H7 (cell line): ENCODE measurements around the gene HOXB9. TPM values are rescaled to one million over a fixed set of nuclear protein-coding genes. Genes with fewer than 3 reads are reported as not detected.

ENCODE experiments used
- DNase-seq: peaks from one replicate; pipeline ENCODE4 v3.0.0; 2012
- H3K27me3 ChIP-seq: 2 replicates; pipeline ENCODE4 v1.6.0; 2011; ENCODE audit warnings: mild to moderate bottlenecking, low read length; ENCODE audit not compliant: control insufficient read depth, insufficient read depth
- H3K36me3 ChIP-seq: replicated peaks from 2 replicates; pipeline ENCODE4 v1.5.1; 2011; ENCODE audit warnings: low read length; ENCODE audit not compliant: control insufficient read depth, insufficient read depth
- H3K4me3 ChIP-seq: 2 replicates; pipeline ENCODE4 v1.5.1; 2011; ENCODE audit warnings: low read depth, mild to moderate bottlenecking, control low read depth, low read length, moderate library complexity; ENCODE audit not compliant: insufficient read depth
- total RNA-seq: library from RNA; depleted of rRNA; stranded (reverse); fragments of >200 nt; shearing (Covaris generic); gene quantifications from 2 replicates; pipeline ENCODE4 v1.2.3, GENCODE V29; 2014

Gene HOXB9
- total RNA-seq, 1 experiment from 2014 or later = not detected

- no peak for DNase-seq
- peaks cover 99% of the 10 kb centered on the region for H3K27me3 ChIP-seq
- H3K4me3 ChIP-seq = no peak overlapping the region
- H3K36me3 ChIP-seq = no peaks in the 10 kb centered on the region
These were observed 4.5 kb downstream of the HOXB9 start for GRCh38 chr17:48621410-48622392.

GRCh38 chr17:48620461-48621139 lies 5.6 kb downstream of the HOXB9 start:
- peaks cover 99% of the 10 kb centered on the region for H3K27me3 ChIP-seq
- DNase-seq = no peak
- H3K4me3 ChIP-seq = no peak overlapping the region

GRCh38 chr17:48619826-48620449 lies 6.2 kb downstream of the HOXB9 start:
- H3K36me3 ChIP-seq = no peaks in the 10 kb centered on the region
- DNase-seq = peak; percentile 73
- no peak overlapping the region for H3K4me3 ChIP-seq
- peaks cover 99% of the 10 kb centered on the region for H3K27me3 ChIP-seq

More at GRCh38 chr17:48620461-48621139, 5.6 kb downstream of the HOXB9 start:
- H3K36me3 ChIP-seq = no peaks in the 10 kb centered on the region

GRCh38 chr17:48618256-48618896 lies 7.8 kb downstream of the HOXB9 start:
- Histone ChIP-seq H3K4me3 (no peak overlapping the region), H3K36me3 (no peaks in the 10 kb centered on the region), H3K27me3 (peaks cover 99% of the 10 kb centered on the region)
- peak; percentile 97 for DNase-seq

GRCh38 chr17:48617471-48618255 lies 8.5 kb downstream of the HOXB9 start:
- Histone ChIP-seq H3K27me3 (peaks cover 99% of the 10 kb centered on the region), H3K36me3 (no peaks in the 10 kb centered on the region), H3K4me3 (no peak overlapping the region)
- peak; percentile 78 for DNase-seq

GRCh38 chr17:48616717-48617470 lies 9.3 kb downstream of the HOXB9 start:
- Histone ChIP-seq H3K27me3 (peaks cover 99% of the 10 kb centered on the region), H3K4me3 (no peak overlapping the region)

GRCh38 chr17:48615963-48616716 lies 10.0 kb downstream of the HOXB9 start:
- no peaks in the 10 kb centered on the region for H3K36me3 ChIP-seq
- peaks cover 99% of the 10 kb centered on the region for H3K27me3 ChIP-seq
- DNase-seq = no peak
- no peak overlapping the region for H3K4me3 ChIP-seq

More at GRCh38 chr17:48616717-48617470, 9.3 kb downstream of the HOXB9 start:
- DNase-seq = no peak
- H3K36me3 ChIP-seq = no peaks in the 10 kb centered on the region

- peaks cover 99% of the 10 kb centered on the region for H3K27me3 ChIP-seq
- H3K36me3 ChIP-seq = no peaks in the 10 kb centered on the region
- H3K4me3 ChIP-seq = no peak within 1 kb of the TSS
- DNase-seq = no peak
These were observed 10.9 kb downstream of the HOXB9 start, which contains the start of gene HOXB8 for GRCh38 chr17:48615047-48615962. HOXB8 (minus strand) TSS chr17:48615292; CDS start chr17:48614704, 588 bp downstream.

- Histone ChIP-seq H3K36me3 (no peaks in the 10 kb centered on the region), H3K4me3 (no peak overlapping the region), H3K27me3 (peaks cover 99% of the 10 kb centered on the region)
- peak; percentile 83 for DNase-seq
These were observed 12.1 kb downstream of the HOXB9 start for GRCh38 chr17:48613862-48614694.

GRCh38 chr17:48612854-48613691 lies 13.1 kb downstream of the HOXB9 start:
- H3K4me3 ChIP-seq = no peak overlapping the region

More at GRCh38 chr17:48612854-48613691, 13.1 kb downstream of the HOXB9 start:
- no peaks in the 10 kb centered on the region for H3K36me3 ChIP-seq
- peaks cover 99% of the 10 kb centered on the region for H3K27me3 ChIP-seq
- peak; percentile 87 for DNase-seq
